ENCODE measurements around the gene TRIP4. TPM values are rescaled to one million over a fixed set of nuclear protein-coding genes. Genes with fewer than 3 reads are reported as not detected.
A peak's percentile ranks its signal among the peaks of the same experiment; 100 is the strongest.

TRIP4 gene
- total and polyA plus RNA-seq, 9 of the 15 experiments (the other 6 are each of a cell fraction or from before 2014, with no cell fraction given), result 7.6 to 23.3 (median 16.7) TPM

- TF ChIP-seq ZKSCAN3 (CRISPR knock-in tag; IDR thresholded peaks at IDR 0.05) (no peak), HNRNPLL (IDR thresholded peaks at IDR 0.05; ENCODE audit: low read depth, low read length, poor library complexity, severe bottlenecking) (peak; percentile 28), SFPQ (IDR thresholded peaks at IDR 0.05; ENCODE audit: low read depth, low read length) (no peak), ZNF668 (CRISPR knock-in tag; IDR thresholded peaks at IDR 0.05) (0 out of 2 replicates have a peak, but pooled peaks have one; percentile 20), SP2 (IDR thresholded peaks at IDR 0.05; ENCODE audit: extremely low read depth, low read depth, low read length, poor library complexity, severe bottlenecking) (no peak), SMARCC2 (IDR thresholded peaks at IDR 0.05; ENCODE audit: low read depth) (no peak; the same call in 1 of the 2 replicates), HSF4 (CRISPR knock-in tag; IDR thresholded peaks at IDR 0.05; ENCODE audit: borderline replicate concordance) (no peak), ZC3H4 (CRISPR knock-in tag; IDR thresholded peaks at IDR 0.05; ENCODE audit: borderline replicate concordance) (no peak), TRIM28 (IDR thresholded peaks at IDR 0.05) (no peak), ZNF766 (CRISPR knock-in tag; conservative IDR thresholded peaks at IDR 0.05) (no peak), KLF1 (tag; IDR thresholded peaks at IDR 0.05) (peak; percentile 64; the same call in 1 of the 2 replicates), ZNF76 (CRISPR knock-in tag; IDR thresholded peaks at IDR 0.05; ENCODE audit: borderline replicate concordance) (no peak), MYBL2 (IDR thresholded peaks at IDR 0.05; ENCODE audit: low read depth) (no peak), MYBL2 (CRISPR knock-in tag; IDR thresholded peaks at IDR 0.05; ENCODE audit: borderline replicate concordance) (no peak), ZNF695 (CRISPR knock-in tag; IDR thresholded peaks at IDR 0.05) (no peak), FOXA1 (IDR thresholded peaks at IDR 0.05; ENCODE audit: borderline replicate concordance) (no peak), ZNF644 (tag; IDR thresholded peaks at IDR 0.05; ENCODE audit: low read depth) (peak; percentile 76), ZNF609 (CRISPR knock-in tag; IDR thresholded peaks at IDR 0.05; ENCODE audit: borderline replicate concordance) (no peak; the same call in 1 of the 2 replicates), PRMT5 (CRISPR knock-in tag; IDR thresholded peaks at IDR 0.05) (no peak)
Observed at GRCh38 chr15:64460206-64460723, 72.6 kb downstream of the TRIP4 start, which contains the start of gene ZNF609 (continued).

Data from K562 (cell line).